KOPT-K1 (cell line): ENCODE results near the gene ADARB2.

Experiments used
- H3K27ac ChIP-seq: fragments of 200-600 bp; sonication (generic); 2 replicates; pipeline ENCODE4 v1.5.1; 2016; ENCODE audit warnings: antibody characterized with exemption, mild to moderate bottlenecking, low read depth, low read length; ENCODE audit not compliant: poor library complexity, severe bottlenecking
- H3K36me3 ChIP-seq: fragments of 200-600 bp; sonication (generic); 2 replicates; pipeline ENCODE4 v1.5.1; 2017; ENCODE audit warnings: antibody characterized with exemption, mild to moderate bottlenecking, low read length, moderate library complexity; ENCODE audit not compliant: insufficient read depth
- H3K9me3 ChIP-seq: fragments of 200-600 bp; sonication (generic); 2 replicates; pipeline ENCODE4 v1.5.1; 2017; ENCODE audit warnings: antibody characterized with exemption, low read length, mild to moderate bottlenecking; ENCODE audit not compliant: insufficient read depth, poor library complexity, severe bottlenecking

ADARB2 gene

GRCh38 chr10:1291178-1292090, 445.9 kb downstream of the ADARB2 start:
- Histone ChIP-seq H3K36me3 (no peaks in the 10 kb centered on the region), H3K27ac (no peak overlapping the region), H3K9me3 (no peaks in the 10 kb centered on the region)

DNA sequence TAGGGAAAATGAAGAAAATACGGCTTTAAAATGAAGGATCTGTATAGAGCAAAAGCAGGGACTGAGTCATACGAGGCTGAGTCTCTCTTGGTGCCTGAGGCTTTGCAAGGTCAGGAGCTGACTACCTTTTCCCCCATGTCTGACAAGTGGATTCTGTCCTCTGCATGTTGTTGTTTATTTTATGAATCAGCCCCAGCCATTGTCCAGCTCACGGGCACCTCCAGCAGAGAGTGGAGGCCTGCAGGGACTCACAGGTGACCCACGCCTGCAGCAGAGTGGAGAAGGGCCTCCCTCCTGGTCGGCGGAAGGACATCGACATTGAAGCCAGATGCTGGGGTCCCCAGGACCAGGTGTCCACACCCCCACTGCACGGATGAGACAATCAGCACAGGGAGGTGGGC, 447.3 kb downstream of the ADARB2 start:
- no peak overlapping the region for H3K27ac ChIP-seq
- H3K36me3 ChIP-seq = no peaks in the 10 kb centered on the region

DNA sequence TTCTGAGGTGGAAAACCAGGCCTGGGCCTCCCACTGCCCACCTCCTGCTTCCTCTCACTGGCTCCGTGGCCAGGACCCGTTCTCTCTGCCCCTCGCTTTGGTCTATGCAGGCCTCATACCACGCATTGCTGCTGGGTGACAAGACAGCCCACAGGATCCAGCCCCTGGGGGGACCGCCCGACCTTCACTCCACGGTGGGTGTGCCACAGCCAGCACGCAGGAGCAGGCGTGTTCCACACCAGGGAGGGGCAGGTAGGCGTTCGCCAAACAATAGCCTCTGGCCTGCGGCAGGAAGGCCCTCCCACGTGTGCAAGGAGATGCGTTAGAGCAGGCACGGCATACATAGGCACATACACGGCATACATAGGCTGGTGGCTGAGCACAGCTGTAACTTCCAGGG, 447.7 kb downstream of the ADARB2 start:
- no peak overlapping the region for H3K27ac ChIP-seq
- H3K9me3 ChIP-seq = no peaks in the 10 kb centered on the region
- H3K36me3 ChIP-seq = no peaks in the 10 kb centered on the region

More for the DNA sequence above, 447.3 kb downstream of the ADARB2 start:
- no peaks in the 10 kb centered on the region for H3K9me3 ChIP-seq

DNA sequence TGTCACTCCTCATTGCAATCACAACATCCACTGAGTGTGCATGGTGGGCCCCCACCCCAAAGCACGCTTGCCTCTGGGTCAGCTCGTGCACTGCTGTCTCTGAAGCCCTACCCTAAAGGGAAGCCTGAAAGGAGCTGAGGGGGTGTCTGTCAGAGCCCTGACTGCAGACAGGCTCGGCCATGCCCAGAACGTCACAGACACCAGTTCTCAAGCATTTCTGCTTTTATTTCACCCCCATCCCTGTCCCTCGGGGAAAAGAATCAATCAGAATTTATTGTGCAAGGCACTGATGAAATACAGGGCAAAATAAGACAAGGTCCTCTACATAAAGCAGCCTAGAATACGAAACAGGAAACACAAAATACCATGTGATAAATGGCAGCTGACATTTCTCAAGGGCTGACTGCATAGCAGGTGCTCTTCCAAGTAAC, 449.3 kb downstream of the ADARB2 start:
- no peaks in the 10 kb centered on the region for H3K9me3 ChIP-seq
- no peaks in the 10 kb centered on the region for H3K36me3 ChIP-seq

DNA sequence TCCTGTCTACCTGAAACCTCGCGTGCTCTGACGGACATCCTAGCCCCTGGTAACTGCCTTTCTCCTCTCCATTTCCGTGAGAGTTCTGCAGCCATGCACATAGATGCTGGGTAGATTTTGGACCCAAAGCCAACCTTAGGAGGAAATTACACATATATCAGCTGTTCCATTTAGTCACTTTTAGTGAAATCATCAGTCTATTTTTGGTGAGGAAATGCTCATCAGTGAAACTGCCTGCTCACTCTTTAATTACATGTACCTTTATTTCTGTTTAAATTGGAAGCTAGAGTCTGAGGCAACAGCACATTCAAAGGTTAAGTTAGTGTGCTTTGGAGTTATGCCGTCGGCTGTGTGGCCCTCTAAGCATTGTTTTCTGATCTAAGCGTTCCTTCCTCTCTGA, 449.8 kb downstream of the ADARB2 start:
- H3K9me3 ChIP-seq = no peaks in the 10 kb centered on the region
- no peaks in the 10 kb centered on the region for H3K36me3 ChIP-seq
- no peak overlapping the region for H3K27ac ChIP-seq

More for the DNA sequence above, 449.3 kb downstream of the ADARB2 start:
- no peak overlapping the region for H3K27ac ChIP-seq

- Histone ChIP-seq H3K9me3 (no peaks in the 10 kb centered on the region), H3K27ac (no peak overlapping the region), H3K36me3 (no peaks in the 10 kb centered on the region)
These were observed 453.2 kb downstream of the ADARB2 start for GRCh38 chr10:1284076-1284475.

DNA sequence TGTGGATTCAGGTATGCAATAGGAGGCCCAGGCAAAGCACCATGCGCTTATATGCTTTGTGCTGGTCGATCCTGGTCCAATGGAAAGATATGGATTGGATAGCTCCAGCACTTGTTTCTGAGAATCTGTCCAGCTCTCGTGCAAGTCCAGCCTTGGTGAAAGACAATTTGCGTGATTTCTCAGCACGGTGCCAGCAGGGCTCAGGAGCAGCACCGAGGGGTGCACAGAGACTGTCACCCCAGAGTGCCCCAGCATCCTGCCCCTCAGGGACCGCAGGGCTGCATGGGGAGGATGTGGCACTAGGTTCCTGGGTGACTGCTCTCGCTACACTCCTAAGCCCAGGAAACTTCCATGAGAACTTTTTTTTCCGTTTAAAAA, 455.9 kb downstream of the ADARB2 start:
- Histone ChIP-seq H3K9me3 (no peaks in the 10 kb centered on the region), H3K36me3 (no peaks in the 10 kb centered on the region), H3K27ac (no peak overlapping the region)

DNA sequence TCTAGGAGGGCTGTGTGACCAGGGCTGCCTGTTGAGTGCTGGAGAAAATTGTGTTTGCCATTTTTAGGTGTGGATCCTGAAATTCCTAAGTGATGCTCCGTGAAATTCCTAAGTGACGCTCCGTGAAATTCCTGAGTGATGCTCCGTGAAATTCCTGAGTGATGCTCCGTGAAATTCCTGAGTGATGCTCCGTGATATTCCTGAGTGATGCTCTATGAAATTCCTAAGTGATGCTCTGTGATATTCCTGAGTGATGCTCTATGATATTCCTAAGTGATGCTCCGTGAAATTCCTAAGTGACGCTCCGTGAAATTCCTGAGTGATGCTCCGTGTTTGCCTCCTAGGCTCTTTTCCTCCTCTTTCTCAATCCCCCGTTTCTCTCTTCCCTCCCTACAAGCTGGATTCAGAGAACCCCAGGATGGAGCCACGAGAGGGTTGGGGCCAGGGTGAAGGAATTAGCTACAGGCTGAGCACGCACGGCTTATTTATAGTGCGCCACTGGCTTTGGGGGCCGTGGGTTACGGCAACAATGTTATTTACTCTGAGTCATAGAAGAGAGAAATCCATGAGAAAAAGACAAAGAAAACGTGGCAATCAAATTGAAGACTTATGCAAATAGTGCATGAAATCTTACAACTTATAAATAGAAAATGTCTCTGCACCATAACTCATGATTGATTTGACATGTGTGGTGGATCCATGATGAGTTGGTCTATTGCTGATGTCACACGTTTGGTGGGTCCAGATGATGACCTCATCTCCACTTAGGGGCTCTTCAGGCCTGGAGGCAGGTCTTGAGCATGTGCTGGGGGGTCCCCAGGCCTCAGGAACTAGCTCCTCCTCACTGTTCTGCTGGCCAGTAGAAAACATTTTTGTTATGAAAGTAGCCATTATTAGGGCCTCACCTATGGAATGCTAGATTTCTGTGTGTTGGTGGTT, 456.6 kb downstream of the ADARB2 start:
- no peaks in the 10 kb centered on the region for H3K36me3 ChIP-seq
- H3K27ac ChIP-seq = no peak overlapping the region
- no peaks in the 10 kb centered on the region for H3K9me3 ChIP-seq

DNA sequence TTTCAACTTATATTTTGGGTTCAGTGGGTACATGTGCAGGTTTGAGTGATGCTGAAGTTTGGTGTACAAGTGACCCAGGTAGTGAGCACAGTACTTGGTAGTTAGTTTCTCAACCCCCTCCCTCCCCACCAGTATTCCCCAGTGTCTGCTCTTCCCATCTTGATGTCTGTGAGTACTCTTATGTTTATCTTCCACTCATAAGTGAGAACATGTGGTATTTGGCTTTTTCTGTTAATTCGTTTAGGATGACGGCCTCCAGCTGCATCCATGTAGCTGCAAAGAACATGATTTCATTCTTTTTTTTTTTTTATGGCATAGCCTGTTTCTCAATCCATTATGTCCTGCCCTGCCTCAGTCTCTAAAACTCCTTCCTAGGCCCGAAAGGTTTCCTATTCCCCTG, 459.0 kb downstream of the ADARB2 start:
- H3K27ac ChIP-seq = no peak overlapping the region
- H3K36me3 ChIP-seq = no peaks in the 10 kb centered on the region
- H3K9me3 ChIP-seq = no peaks in the 10 kb centered on the region

DNA sequence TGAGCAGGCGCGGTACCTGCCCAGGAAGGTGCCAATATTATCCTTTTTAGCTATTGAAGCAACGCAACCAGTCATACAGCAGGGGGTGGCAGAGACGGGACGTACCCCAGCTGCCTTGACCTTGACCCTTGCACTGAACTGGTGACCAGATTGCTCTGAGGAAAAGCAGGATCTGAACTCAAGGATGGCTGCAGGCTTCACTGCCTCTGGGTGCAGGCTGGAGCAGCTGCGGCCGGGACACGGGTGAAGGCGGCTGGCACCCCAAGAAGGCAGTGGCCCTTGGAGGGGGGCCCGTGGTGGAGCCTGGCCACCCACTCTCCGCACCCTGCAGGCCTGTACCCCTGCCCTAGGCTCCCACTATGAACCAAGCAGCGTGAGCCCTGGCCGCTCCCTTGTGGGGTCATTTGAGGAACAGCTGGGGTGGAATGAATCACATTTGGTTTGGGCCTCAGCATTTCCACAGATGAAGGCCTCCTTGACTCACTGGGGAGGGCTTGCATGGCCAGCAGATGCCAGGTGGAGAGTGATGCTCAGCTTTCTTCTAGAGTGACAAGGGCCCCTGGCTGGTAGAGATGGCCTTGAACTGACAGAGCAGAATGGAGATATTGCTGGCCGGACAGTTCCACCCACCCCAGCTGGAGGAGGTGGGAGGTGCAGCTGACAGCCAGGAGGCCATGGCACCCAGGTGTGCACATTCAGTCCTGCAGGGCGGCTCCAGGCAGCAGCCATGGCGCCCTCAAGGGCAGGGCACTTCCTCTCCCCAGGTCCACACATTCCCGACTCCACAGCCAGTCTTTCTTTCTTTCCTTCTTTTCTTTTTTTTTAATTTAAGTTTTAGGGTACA, 462.4 kb downstream of the ADARB2 start:
- H3K27ac ChIP-seq = no peak overlapping the region
- no peaks in the 10 kb centered on the region for H3K9me3 ChIP-seq

DNA sequence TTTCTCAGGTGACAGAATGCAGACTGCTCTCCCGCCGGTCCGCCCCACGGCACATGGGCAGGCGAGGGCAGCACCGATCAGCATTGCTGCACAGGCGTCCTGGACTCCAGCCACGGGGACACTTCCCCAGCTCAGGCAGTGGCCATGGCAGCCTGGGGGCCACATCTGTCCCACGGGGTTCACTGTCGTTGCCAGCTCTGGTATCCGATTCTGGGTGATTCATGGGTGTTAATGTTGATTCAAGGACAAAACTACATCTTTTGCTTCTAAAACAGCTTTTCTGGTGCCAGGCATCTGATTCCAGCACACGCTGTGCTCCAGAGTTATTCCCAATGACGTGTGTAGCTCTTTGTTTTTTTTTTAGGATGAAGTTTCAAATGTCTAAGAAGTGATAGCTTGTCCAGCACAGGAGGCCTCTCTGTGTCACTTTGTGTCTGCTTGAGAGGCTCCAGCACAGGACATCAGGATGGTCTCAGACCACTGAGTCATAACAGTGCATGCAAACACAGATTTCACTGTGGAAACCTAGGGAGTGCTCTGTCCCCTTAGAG, 463.1 kb downstream of the ADARB2 start:
- Histone ChIP-seq H3K9me3 (no peaks in the 10 kb centered on the region), H3K27ac (no peak overlapping the region), H3K36me3 (no peaks in the 10 kb centered on the region)

More for the DNA sequence above, 462.4 kb downstream of the ADARB2 start:
- no peaks in the 10 kb centered on the region for H3K36me3 ChIP-seq

GRCh38 chr10:1273372-1274105, 463.8 kb downstream of the ADARB2 start:
- Histone ChIP-seq H3K9me3 (no peaks in the 10 kb centered on the region), H3K27ac (no peak overlapping the region), H3K36me3 (no peaks in the 10 kb centered on the region)

GRCh38 chr10:1272777-1273161, 464.6 kb downstream of the ADARB2 start:
- Histone ChIP-seq H3K36me3 (no peaks in the 10 kb centered on the region), H3K9me3 (no peaks in the 10 kb centered on the region), H3K27ac (no peak overlapping the region)
